Stimulated activated CD4-positive, alpha-beta T cell treated with anti-CD3 and anti-CD28 coated beads, Interleukin-4, amount 100 ng/mL, for 48 hours (primary cell): Measurements from ENCODE around the gene ARAP1.

Experiments
- DNase-seq, 2 donors: peaks; one replicate each; pipeline ENCODE4 v3.0.0-alpha.2; 2020; ENCODE audit warnings: low read depth in 2 of 2

ARAP1 gene

DNA sequence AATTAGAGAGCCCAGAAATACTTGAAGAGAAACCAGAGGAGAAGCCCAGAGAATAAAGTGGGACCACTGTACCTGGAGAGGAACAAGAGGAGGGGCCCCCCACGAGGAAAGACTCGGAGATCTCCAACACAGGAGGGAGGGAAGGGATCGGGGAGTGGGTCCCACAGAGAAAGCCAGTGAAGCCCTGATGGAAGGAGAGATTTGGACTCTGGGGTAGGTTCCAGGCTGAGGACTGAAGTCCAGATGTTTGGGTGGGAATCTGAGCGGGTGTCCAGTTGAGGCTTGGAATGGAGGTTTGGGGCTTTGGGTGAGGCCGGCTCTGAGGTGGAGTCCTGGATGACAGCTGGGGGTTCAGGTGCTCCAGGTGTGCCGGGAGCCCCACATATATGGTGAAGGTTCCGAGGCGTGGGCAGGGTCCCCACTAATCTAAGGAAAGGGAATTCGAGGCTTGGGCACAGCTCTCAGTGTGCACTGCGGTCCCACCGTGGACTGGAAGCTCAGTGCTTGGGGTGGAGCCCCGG lies 110.6 kb downstream of the ARAP1 start:
- no peak for DNase-seq

DNA sequence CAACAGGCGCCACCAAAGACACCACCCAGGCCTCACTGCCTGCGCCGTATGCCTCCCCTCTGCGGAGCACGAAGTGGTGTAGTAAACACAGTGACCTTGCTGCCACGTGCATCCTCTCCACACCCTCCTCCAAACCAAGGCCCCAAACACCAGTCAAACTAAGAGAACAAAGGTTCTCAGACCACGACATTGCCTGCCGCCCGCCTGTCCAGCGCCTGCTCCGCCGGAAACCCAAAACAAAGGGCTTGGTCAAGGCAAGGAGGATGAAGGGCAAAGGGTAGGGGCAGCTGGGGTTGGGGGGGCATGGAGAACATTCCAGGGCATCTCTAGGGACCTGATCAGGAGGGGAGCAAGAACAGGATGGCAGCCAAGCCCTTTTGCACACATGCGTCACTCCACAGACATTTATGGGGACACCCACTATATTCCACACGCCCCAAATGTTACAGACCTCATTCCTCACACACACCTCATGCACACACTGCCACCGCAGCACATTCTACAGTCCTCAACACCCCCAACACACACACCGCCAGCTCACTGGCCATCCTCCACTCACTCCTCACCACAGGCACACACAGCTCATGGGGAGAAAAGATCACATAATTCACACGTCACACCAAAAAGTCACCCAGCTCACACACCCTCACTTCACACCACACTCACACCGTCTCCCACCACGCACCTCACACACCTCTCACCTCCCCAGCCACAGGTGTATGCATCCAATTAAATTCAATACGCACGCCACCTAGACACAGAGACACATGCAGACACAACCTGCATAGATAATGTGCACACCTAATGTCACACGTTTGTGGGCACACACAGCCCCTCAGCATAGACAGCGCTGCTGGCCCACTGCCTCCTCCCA lies 112.5 kb downstream of the ARAP1 start:
- DNase-seq: no peak

DNA sequence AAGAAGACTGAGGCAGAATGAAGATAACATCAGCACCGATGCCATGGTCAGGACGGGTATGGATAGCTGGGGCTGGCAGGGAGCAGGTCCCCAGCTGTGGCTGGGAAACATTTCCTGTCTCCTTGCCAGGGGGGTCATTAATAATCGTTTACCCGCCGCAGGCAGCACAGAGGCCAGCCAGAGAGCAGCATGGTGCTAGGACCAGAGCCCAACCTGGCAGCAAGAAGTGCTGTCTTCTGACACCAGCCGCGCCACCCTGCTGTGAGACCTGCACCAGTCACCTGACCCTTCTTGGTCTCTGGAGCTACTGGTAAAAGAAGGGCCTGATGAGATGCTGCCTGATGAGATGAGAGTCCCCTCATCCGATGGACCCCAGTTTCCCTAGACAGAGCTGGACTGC lies 114.3 kb downstream of the ARAP1 start:
- no peak for DNase-seq

DNA sequence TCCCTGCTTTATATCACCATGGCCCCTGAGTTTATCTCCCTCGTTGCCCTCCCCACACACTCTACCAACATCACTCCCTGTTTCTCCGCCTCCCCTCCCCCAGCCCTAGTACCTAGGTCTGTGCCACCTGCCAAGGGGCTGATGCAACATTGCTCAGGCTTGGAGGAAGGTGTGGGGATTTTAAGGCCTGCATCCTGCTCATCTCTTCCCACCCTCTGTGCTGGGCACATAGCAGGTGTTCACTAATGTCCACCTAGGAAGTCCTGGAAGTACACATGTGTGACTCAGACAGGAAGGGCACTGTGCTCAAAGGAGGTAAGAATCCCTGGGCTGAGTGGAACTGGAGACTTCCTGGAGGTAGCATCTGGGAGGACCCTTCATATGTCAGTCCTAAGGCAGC lies 115.0 kb downstream of the ARAP1 start:
- no peak for DNase-seq

DNA sequence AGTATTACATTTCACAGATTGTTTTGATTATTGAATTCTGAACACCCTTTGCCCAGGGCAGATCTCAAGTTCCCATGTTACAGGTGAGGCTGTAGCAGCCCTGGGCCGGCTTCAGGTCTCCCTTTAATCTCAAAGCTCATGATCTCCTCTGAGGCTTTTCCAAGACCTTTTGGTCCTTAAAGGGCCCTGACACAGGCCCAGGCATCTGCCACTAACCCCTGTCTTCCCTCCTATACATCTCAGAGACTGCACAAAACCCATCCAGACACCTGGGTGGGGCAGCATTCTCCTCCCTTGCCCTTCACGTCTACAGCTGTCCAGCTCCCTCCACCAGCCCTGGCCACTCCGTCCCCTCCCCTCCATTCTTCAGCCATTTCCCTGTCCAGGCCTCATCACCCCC lies 115.8 kb downstream of the ARAP1 start:
- no peak for DNase-seq

DNA sequence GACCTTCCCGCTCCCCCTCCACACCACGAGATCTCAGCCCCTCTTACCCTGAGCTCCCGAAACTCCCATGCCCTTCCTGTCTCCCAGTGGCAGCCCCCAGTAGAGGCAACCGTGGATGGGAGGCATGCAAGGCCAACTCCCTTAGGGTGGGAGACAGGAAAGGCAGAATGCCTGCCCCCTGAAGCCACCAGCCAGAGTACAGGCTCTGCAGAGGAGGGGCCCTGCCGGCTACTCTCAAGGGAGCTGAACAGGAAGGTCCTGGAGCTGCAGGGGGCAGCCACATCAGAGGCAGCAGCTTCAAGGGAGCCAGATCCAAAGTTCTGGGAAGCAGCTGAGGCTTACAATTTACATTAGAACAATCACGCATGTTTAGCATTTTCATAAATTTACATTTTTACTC lies 116.3 kb downstream of the ARAP1 start:
- DNase-seq: no peak

DNA sequence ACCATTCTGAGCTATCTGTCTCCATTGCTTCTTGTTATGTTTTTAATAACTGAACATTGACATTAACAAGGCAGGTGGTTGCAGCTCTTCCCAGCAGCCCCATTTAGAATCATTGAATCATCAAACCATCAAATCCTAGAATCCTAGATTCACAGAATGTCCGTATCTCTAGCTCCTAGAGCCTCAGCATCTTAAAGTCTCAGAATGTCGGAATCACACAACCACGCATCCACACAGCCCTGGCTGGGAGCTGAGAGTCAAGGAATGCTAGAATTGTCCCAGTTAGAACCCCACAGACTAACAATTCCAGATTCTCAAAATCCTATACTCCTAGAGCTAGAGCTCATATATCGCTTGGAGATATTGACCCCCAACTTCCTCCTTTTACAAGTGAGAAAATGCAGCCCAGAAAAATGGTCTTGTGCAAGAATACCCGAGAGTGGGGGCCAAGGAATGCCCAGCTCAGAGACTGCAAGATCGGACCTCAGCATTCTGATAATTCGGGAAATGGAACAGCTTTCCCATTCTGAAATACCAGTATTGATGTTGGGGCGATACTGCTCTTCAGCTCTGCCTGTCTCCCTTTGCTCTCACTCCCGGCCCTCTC lies 116.8 kb downstream of the ARAP1 start:
- no peak for DNase-seq
